ENCODE results near the gene PLAAT3.
A peak's percentile ranks its signal among the peaks of the same experiment; 100 is the strongest.

PLAAT3 gene

GRCh38 chr11:63635762-63636465 lies 21.7 kb upstream of the PLAAT3 start:
- peaks cover 0 to 47% of the 10 kb centered on the region in 2 experiments; a peak in 2 of 3 replicates for H3K36me3 ChIP-seq (ENCODE audit: control insufficient read depth in 2 of 2, insufficient read depth in 1 of 2, low read length in 2 of 2)
- H3K4me1 ChIP-seq (ENCODE audit: control insufficient read depth, insufficient read depth, low read length): no peaks in the 10 kb centered on the region
- TF ChIP-seq ZNF654 (tag by site-specific recombination; IDR thresholded peaks at IDR 0.05; ENCODE audit: low read depth) (peak; percentile 84), IKZF3 (tag by site-specific recombination; IDR thresholded peaks at IDR 0.05) (0 out of 2 replicates have a peak, but pooled peaks have one; percentile 24), ZNF660 (tag by site-specific recombination; IDR thresholded peaks at IDR 0.05) (peak; percentile 42; the same call in 1 of the 2 replicates), ZNF266 (tag by site-specific recombination; IDR thresholded peaks at IDR 0.05; ENCODE audit: low read depth) (no peak), CTCF (tag by site-specific recombination; IDR thresholded peaks at IDR 0.05) (0 out of 2 replicates have a peak, but pooled peaks have one; percentile 56), ZNF169 (tag by site-specific recombination; IDR thresholded peaks at IDR 0.05) (no peak)
- CTCF ChIA-PET: interaction anchor here (0.6 to 1.8 kb wide), 17 partner anchors 8 to 661 kb away, joined by 3 to 64 read pairs (median 4); no protein-coding TSS in a partner anchor
- H3K9me3 ChIP-seq (ENCODE audit: control insufficient read depth, insufficient read depth, low read depth, low read length): no peaks in the 10 kb centered on the region
- H3K27ac ChIP-seq (ENCODE audit: extremely low read depth, low read depth, low read length): no peak overlapping the region
- POLR2A ChIA-PET: no interaction called here
- no peak overlapping the region for H3K4me3 ChIP-seq (ENCODE audit: low read depth, low read length)

GRCh38 chr11:63629426-63629825 lies 15.2 kb upstream of the PLAAT3 start:
- Histone ChIP-seq H3K27ac (ENCODE audit: extremely low read depth, low read depth, low read length) (no peak overlapping the region), H3K36me3 (ENCODE audit: control insufficient read depth in 2 of 2, insufficient read depth in 1 of 2, low read length in 2 of 2) (peaks cover 0 to 49% of the 10 kb centered on the region in 2 experiments; a peak in 2 of 3 replicates), H3K4me1 (ENCODE audit: control insufficient read depth, insufficient read depth, low read length) (no peaks in the 10 kb centered on the region), H3K9me3 (ENCODE audit: control insufficient read depth, insufficient read depth, low read depth, low read length) (no peaks in the 10 kb centered on the region), H3K4me3 (ENCODE audit: low read depth, low read length) (no peak overlapping the region)
- ChIA-PET POLR2A (no interaction called here), CTCF (interaction anchor here (1.1 to 1.8 kb wide), 3 partner anchors 8 to 151 kb away, joined by 5 to 10 read pairs (median 6); no protein-coding TSS in a partner anchor)
- TF ChIP-seq ZNF202 (tag by site-specific recombination; IDR thresholded peaks at IDR 0.05; ENCODE audit: borderline replicate concordance) (no peak), YY1 (tag by site-specific recombination; IDR thresholded peaks at IDR 0.05) (no peak)

GRCh38 chr11:63623513-63624140 lies 9.4 kb upstream of the PLAAT3 start:
- CTCF ChIA-PET: interaction anchor here (0.9 to 1.4 kb wide), 4 partner anchors 12 to 145 kb away, joined by 3 to 6 read pairs (median 4); no protein-coding TSS in a partner anchor
- H3K4me3 ChIP-seq (ENCODE audit: low read depth, low read length): no peak overlapping the region
- H3K4me1 ChIP-seq (ENCODE audit: control insufficient read depth, insufficient read depth, low read length): no peaks in the 10 kb centered on the region
- H3K9me3 ChIP-seq (ENCODE audit: control insufficient read depth, insufficient read depth, low read depth, low read length): no peaks in the 10 kb centered on the region
- H3K27ac ChIP-seq (ENCODE audit: extremely low read depth, low read depth, low read length): no peak overlapping the region
- POLR2A ChIA-PET: no interaction called here
- TF ChIP-seq ZNF112 (tag by site-specific recombination; IDR thresholded peaks at IDR 0.05) (no peak), ATF2 (tag by site-specific recombination; IDR thresholded peaks at IDR 0.05; ENCODE audit: low read depth) (no peak), SCRT2 (tag by site-specific recombination; IDR thresholded peaks at IDR 0.05) (peak; percentile 18; the same call in 1 of the 2 replicates), ZNF830 (tag by site-specific recombination; IDR thresholded peaks at IDR 0.05; ENCODE audit: low read depth) (no peak), ZNF404 (tag by site-specific recombination; IDR thresholded peaks at IDR 0.05) (no peak), ZNF776 (tag by site-specific recombination; IDR thresholded peaks at IDR 0.05; ENCODE audit: borderline replicate concordance) (no peak)
- peaks cover 0 to 6% of the 10 kb centered on the region in 2 experiments; a peak in 1 of 3 replicates for H3K36me3 ChIP-seq (ENCODE audit: control insufficient read depth in 2 of 2, insufficient read depth in 1 of 2, low read length in 2 of 2)
